Activated CD4-positive, CD25-positive, alpha-beta regulatory T cell treated with anti-CD3 and anti-CD28 coated beads, Interleukin-2, amount 50 U/mL, for 16 hours (primary cell): Measurements from ENCODE around the gene ESRP2.

ENCODE experiments used
- DNase-seq: peaks from one replicate; pipeline ENCODE4 v3.0.0-alpha.2; 2020; ENCODE audit warnings: low read depth, low spot score

ESRP2 gene

DNA sequence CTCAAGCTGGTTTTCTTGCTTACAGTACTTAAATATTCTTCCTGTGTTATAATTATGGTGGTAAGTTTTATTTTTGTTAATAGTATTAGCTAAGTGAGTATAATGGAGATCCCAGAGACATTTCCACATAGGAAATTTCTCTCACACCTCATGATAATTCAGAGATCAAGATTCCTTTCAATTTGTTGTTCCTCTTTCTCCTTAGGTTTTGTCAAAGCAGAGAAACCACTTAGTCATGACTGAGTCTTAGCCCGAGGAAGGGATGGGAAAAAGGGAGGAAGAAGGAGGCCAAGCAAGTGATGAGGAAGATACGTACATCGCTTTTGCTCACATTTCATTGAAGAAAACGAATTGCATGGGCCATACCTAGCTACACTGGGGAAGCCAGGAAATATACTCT is 18.4 kb downstream of the ESRP2 start:
- DNase-seq = no peak

DNA sequence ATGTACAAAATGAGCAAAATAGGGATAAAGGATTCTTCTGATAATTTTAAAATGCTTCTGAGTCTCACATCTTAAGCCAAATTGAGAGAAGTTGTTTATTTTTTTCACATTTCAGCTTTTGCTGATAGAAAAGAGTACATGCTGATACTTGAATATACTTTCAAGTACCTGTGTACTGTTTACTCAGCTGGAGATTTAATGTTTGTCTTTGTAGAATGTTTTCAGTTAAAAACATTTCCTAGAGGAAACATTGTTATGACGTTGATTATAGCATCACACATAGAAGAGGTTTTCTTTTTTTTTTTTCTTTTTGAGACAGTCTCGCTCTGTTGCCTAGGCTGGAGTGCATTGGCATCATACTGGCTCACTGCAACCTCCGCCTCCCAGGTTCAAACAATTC is 19.7 kb downstream of the ESRP2 start:
- no peak for DNase-seq

DNA sequence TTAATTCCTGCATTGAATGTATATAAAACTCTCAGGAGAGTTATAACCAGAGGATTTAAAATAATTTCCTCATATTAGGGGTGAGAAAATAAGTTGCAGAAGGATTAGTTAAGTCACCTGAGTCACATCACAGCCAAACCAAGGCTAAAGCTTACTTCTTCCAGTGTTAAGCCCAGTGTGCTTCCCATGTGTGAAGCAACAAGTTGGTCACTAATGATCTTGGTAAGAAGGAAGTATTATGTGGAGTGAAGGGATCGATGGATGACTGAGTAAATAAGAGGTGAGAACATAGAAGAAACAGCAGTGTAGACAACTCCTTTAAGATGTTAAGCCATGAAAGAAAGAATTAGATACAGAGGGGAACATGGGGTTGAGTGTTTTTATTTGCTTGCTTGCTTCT is 20.6 kb downstream of the ESRP2 start:
- DNase-seq = no peak

DNA sequence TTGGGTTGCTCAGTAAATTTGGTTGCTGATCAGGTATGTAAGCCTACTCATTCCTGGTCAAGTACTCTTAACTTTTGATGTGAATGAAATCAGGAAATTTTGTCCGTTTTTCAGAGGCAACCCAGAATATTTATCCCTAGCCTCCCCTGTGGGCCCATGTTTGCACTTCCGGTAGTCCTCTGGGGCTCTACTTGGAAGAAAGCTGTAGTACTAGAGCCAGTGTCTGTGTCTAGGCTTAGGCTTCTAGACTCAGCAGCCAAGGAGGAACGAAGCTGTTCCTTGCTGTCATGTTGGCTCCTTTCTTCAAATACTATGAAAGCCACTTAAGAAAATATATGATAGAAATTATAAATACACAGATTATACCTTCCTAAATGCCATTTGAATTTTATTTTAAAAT is 21.2 kb downstream of the ESRP2 start:
- no peak for DNase-seq

DNA sequence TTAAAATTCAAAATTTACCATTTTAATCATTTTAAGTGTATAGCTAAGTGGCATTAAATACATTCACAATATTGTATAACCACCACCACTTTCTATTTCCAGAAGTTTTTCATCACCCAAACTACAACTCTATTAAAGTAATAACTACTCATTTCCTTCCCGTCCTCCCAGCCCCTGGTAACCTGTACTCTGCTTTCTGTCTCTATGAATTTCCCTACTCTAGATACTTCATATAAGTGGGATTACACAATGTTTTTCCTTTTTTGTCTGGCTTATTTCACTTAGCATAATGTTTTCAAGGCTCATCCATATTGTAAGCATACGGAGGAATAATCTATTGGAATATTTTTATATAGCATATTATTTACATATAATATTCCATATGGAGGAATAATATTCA is 29.7 kb downstream of the ESRP2 start:
- DNase-seq = no peak

DNA sequence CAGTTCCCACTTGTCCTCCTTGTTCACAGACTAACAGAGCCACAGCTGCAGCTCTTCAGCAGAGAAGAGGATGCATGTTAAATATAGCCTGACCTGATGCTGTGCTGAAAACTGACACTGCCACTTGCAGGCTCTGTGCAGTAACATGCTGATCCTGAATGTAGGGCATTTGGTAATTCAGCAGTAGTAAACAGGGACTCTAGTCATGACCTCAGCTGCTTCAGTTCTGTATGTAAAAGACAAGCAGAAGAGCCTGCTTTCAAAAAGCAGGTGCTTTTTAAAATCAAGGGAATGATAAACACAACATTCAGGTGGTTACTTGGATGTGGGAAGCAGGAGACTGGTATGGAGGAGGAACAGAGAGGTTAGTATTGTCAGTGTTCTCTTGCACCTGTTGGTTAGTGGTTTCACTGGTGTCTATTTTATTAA is 33.8 kb downstream of the ESRP2 start:
- no peak for DNase-seq

DNA sequence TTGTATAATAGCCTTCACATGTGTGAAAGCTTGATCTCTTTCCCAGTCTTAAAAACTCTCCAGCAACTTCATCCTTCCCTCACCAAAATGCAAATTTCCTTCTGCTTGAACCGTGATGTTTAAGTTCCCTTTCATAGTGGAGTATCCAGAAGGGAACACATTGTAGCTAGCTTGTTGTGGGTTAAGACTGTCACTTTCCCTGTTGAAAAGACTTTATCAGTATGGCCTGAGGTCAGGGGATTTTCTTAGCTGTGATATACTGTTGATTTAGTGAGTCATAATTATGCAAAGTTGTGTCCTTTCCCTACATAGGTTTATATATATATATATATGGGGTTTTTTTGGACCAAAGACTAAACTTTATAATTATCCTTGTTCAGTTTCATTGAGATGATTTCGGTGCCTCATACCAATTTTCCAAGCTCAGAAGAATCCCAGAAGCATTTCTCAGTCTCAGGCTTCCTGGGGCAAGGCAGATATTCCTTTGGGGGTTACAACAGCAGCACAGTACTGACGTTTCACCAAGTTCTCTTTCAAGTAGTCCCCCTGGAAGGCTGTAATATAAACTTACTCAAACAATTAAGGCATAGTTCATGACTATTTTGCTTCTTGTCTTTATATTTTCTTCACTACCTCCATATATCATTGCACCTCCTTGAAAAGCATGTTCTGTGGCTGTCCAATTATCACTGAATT is 35.7 kb downstream of the ESRP2 start:
- no peak for DNase-seq

DNA sequence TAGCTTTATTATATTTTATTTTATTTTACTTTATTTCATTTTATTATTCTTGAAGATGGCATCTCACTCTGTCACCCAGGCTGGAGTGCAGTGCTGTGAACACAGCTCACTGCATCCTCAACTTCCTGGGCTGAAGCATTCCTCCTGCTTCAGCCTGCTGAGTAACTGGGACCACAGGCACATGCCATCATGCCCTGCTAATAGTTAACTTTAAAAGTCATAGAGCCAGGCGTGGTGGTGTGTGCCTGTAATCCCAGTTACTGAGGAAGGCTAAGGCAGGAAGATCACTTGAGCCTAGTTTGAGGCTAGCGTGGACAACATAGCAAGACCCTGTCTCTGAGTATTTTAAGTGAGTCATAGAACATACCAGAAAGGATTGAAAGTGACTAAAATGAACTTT is 38.7 kb downstream of the ESRP2 start:
- no peak for DNase-seq

DNA sequence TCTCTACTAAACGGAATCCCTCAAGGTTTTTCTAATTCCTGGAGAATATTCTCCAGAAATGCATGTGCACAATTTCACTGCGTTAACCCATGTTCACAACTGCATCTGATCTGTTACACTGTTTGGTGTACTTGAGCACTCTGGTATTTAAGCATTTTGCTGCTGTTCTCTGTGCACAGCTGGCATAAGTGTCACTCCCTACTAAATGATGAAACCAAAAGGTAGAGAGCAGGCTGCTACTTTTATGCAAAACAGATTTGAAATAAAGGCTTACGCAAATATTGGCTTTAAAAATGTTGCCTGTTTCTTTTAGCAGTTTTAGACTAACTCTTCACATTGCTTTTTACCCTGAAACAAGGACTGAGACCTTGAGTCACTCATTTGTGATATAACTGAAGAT is 41.7 kb downstream of the ESRP2 start:
- no peak for DNase-seq

DNA sequence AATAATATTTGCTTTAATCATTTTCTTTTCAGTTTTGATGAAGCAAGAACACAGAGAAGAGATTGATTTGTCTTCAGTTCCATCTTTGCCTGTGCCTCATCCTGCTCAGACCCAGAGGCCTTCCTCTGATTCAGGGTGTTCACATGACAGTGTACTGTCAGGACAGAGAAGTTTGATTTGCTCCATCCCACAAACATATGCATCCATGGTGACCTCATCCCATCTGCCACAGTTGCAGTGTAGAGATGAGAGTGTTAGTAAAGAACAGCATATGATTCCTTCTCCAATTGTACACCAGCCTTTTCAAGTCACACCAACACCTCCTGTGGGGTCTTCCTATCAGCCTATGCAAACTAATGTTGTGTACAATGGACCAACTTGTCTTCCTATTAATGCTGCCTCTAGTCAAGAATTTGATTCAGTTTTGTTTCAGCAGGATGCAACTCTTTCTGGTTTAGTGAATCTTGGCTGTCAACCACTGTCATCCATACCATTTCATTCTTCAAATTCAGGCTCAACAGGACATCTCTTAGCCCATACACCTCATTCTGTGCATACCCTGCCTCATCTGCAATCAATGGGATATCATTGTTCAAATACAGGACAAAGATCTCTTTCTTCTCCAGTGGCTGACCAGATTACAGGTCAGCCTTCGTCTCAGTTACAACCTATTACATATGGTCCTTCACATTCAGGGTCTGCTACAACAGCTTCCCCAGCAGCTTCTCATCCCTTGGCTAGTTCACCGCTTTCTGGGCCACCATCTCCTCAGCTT is 45.0 kb downstream of the ESRP2 start:
- no peak for DNase-seq

DNA sequence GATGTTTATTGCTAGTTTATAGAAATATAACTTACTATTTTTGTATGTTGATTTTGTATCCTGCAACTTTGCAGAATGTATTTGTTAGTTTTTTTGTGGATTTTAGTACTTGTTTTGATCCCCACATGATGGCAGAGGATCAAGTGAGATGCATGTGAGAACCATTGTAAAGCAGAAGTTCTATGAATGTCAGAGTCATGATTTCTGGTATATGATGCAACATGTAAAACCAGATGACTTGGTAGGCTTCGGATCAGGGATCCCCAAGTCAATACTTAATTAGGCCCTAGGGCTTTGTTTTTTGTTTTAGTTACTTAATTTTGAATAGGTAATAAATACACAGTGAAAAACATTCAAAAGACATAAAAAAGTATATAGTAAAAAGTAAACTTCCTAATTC is 45.8 kb downstream of the ESRP2 start:
- no peak for DNase-seq

DNA sequence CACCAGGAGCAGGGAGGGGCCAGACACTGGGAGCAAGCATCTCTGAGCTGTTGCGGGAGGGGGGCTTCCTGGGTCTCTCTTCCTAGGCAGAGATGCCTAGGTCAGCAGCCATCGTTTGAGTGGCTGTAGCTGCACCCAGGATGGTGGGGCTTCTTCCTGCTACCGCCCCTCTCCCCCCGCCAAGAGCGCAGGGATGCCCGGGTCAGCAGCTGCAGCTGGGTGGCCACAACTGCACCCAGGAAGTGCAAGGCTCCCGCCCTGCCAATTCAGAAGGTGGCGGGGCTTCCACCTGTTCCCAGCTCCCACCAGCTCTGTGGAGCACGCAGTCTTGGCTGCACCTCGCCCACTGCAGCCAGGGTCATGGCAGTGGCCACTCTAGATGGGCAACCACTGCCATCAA is 47.8 kb downstream of the ESRP2 start:
- no peak for DNase-seq

DNA sequence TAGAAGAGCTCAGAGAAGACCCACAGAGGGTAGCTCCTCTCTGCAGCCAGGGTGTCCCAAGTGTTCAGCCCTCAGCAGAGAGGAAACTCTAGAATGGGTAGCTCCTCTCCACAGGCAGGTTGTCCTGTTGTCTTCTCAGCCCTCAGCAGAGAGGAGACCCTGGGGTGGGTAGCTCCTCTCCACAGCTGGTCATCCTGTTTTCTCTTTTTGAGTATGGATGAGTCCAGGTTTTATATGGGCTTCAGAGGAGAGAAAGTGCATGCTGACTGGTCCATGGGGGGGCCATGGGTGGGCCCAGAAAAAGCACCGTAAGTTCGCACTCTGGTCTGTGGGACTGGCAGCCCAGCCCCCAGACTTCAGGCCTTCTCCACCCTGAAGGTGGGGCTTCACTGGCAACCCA is 48.4 kb downstream of the ESRP2 start:
- DNase-seq = no peak

DNA sequence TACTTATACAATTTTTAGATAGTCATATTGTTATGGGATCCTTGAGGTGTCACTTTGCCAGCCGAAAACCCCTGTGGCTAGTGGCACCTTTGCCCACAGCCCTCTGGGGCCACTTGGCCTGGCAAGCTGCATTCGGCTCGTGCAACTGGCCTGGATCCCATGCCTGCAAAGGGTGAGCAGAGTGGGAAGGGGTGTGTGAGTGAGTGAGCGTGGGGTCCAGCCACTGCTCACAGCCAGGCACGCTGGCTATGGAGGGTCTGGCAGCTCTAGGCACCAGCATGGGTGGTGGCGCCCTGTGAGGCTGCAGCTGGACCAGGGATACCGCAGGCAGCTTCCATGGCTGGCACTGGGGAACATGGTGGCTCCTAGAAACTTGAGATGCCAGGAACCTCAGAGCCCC is 49.0 kb downstream of the ESRP2 start:
- DNase-seq = no peak

DNA sequence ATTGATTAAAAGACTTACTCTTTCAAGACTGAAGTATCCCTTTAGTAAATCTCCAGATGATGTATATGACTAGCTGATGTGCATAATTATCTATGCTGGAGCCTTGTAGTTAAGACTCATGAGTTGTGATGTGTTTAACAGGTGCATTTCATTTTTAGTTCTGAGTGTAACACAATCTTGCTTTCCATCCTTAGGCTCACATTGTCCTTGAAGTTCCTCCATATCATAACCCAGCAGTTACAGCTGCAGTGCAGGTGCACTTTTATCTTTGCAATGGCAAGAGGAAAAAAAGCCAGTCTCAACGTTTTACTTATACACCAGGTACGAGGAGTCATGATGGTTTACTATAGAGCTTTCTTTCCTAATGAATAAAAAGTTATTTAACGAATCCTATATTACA is 52.9 kb downstream of the ESRP2 start:
- no peak for DNase-seq

DNA sequence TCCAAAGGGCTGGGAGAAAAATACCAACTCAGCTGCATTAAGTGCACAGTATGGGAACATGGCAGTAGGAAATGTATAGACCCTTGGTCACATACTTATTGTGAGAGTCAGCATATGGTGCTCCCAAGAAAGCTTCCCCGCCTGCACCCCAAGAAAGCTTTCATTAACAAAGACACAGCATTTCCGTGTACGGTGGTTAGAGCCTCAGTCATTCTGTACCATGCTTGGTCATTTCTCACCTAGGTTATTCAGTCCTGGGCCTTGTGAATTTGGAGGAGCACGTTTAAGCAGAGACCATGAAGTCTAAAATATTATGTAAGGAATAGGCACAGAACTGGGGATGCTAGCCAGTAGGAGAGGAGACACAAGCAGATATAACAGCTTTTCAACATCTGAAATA is 56.1 kb downstream of the ESRP2 start:
- DNase-seq = no peak

DNA sequence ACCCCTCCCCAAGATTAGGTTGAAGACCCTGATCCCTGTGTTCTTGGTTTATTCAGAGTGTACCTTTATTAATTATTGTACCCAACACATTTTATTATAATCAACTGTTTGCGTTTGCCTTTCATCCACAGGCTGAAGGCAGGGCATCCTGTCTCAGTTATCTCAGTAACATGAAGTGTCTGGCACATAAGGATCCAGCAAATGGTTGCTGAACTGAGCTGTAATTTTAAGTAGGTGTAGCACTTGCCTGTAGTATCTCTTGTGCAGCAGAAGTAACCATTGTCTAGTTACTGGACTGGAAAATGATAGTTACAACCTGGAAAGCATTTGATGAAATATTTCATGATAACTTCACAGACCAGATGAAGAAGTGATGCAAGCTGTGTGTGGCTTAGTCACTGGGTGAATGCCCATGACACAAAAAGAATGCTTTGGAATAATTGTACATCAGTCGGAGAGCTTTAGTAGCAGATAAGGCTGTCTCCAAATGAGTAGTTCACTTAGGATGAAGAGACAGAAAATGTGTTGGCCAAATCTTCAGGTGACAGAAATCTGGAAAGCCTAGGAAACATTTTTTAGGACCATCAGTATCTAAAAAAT is 56.6 kb downstream of the ESRP2 start:
- no peak for DNase-seq
